Effector memory CD4-positive, alpha-beta T cell (primary cell): Measurements from ENCODE around the gene NKAIN4.
A peak's percentile ranks its signal among the peaks of the same experiment; 100 is the strongest.
"Not testable (repeated sequence)": the region's sequence is repeated elsewhere in the genome, so short reads cannot be mapped to it uniquely, and the experiment has no call there.

Experiments
- DNase-seq, 3 donors: peaks; one replicate each; pipeline ENCODE4 v3.0.0-alpha.2; 2020
- H3K27ac ChIP-seq: 2 replicates; pipeline ENCODE4 v1.7.0; 2013; ENCODE audit warnings: mild to moderate bottlenecking, low read length, moderate library complexity; ENCODE audit not compliant: insufficient read depth, poor library complexity, severe bottlenecking
- H3K27me3 ChIP-seq: replicated peaks from 2 replicates; pipeline ENCODE4 v1.7.0; 2013; ENCODE audit warnings: mild to moderate bottlenecking, low read length; ENCODE audit not compliant: insufficient read depth, control insufficient read depth, poor library complexity, severe bottlenecking
- H3K36me3 ChIP-seq: 2 replicates; pipeline ENCODE4 v1.7.0; 2013; ENCODE audit warnings: mild to moderate bottlenecking, low read length, moderate library complexity; ENCODE audit not compliant: control insufficient read depth, insufficient read depth
- H3K4me1 ChIP-seq: 2 replicates; pipeline ENCODE4 v1.7.0; 2013; ENCODE audit warnings: low read length, mild to moderate bottlenecking; ENCODE audit not compliant: control insufficient read depth, insufficient read depth, poor library complexity, severe bottlenecking
- H3K4me3 ChIP-seq: 2 replicates; pipeline ENCODE4 v1.7.0; 2013; ENCODE audit warnings: low read length, low read depth, mild to moderate bottlenecking; ENCODE audit not compliant: insufficient read depth, poor library complexity, severe bottlenecking
- H3K9me3 ChIP-seq: 2 replicates; pipeline ENCODE4 v1.7.0; 2013; ENCODE audit warnings: mild to moderate bottlenecking, low read length, moderate library complexity; ENCODE audit not compliant: control insufficient read depth

NKAIN4 gene

GRCh38 chr20:63221400-63222053 is 32.7 kb downstream of the NKAIN4 start:
- not testable (repeated sequence) for H3K4me1 ChIP-seq, DNase-seq, H3K27ac ChIP-seq, H3K4me3 ChIP-seq, H3K36me3 ChIP-seq, H3K9me3 ChIP-seq, H3K27me3 ChIP-seq

DNA sequence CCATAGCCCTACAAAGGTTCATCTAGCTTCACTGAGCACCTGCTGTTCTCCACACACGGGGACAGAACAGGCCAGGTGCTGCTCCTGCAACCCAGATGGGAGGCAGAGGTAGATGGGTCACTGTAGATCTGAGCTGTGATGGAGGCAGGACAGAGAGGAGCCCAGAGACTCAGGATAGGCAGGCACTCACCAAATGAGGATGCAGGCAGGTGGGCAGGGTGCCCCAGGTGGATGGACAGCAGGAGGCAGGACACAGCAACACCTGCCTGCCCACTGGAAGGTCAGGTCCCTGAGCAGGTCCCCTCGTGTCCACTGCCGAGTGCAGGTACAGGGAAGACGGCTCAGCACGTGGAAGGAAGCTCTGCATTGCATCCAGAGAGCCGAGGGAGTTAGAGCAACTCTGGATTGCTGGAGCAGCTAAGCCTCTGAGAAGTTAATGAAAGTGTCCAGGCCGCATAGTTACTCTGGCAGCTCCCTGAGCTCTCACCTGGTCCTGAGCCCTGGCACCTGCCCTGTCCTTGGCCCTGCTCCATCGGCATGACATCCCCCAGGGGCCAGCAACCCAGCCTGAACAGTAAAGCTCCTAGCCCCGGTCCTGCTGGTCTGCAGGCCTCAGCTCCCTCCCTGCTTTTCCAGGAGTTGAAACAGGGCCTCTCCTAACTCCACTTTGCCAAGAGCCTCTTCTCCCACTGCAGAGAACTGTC is 33.4 kb downstream of the NKAIN4 start:
- Histone ChIP-seq H3K27ac (no peak overlapping the region), H3K4me1 (peaks cover 6% of the 10 kb centered on the region), H3K4me3 (no peak overlapping the region), H3K27me3 (no peaks in the 10 kb centered on the region), H3K36me3 (no peaks in the 10 kb centered on the region), H3K9me3 (no peaks in the 10 kb centered on the region)
- DNase-seq = no peak

DNA sequence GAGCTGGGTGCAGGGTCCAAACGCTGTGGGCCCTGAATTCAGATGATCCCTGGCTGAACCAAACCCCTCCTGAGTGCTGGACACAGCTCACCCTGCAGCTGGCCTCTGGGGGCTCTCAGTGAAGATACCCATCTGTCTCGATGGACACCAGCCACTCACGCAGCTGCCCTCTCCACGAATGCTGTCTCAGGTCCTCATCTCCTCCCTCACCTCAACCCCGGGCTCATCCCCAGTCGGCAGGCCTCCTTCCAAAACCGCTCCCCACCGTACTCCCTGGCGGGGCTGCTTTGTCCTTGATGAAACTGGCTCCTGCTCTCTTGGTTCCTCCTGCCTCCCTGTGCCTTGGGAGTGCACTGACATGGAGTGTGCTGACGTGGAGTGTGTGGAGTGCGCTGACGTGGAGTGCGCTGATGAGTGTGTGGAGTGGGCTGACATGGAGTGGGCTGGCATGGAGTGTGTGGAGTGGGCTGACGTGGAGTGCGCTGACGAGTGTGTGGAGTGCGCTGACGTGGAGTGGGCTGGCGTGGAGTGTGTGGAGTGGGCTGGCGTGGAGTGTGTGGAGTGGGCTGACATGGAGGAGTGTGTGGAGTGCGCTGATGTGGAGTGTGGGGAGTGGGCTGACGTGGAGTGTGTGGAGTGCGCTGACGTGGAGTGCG is 34.3 kb downstream of the NKAIN4 start:
- no peak for DNase-seq
- Histone ChIP-seq H3K36me3 (no peaks in the 10 kb centered on the region), H3K27me3 (no peaks in the 10 kb centered on the region), H3K9me3 (no peaks in the 10 kb centered on the region), H3K4me1 (peaks cover 6% of the 10 kb centered on the region), H3K4me3 (no peak overlapping the region), H3K27ac (no peak overlapping the region)

DNA sequence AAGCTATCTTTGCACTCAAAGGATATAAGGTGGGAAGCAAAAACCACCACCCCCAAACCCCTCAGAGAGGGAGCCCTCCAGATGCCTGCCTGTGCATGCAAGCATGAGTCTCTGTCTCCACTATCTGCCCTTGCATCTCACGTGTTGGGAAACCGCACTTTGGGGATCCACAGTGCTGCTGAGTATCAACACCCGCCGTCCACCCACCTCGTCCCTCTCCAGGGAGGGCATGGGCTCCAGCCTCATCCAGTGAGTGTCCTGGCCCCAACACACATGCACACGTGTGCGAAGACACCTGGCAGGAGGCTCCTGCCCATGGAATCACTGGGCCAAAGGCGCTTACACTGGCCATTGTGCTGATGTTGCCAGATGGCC is 34.8 kb downstream of the NKAIN4 start:
- H3K4me1 ChIP-seq = peaks cover 9% of the 10 kb centered on the region
- no peak overlapping the region for H3K27ac ChIP-seq
- no peak for DNase-seq
- H3K27me3 ChIP-seq = no peaks in the 10 kb centered on the region
- H3K36me3 ChIP-seq = no peaks in the 10 kb centered on the region
- H3K9me3 ChIP-seq = no peaks in the 10 kb centered on the region
- H3K4me3 ChIP-seq = no peak overlapping the region

- DNase-seq = no peak
- Histone ChIP-seq H3K27me3 (no peaks in the 10 kb centered on the region), H3K27ac (no peak overlapping the region), H3K4me1 (peaks cover 9% of the 10 kb centered on the region), H3K9me3 (no peaks in the 10 kb centered on the region), H3K4me3 (no peak overlapping the region), H3K36me3 (peaks cover 1% of the 10 kb centered on the region)
Observed at GRCh38 chr20:63218701-63219446, 35.4 kb downstream of the NKAIN4 start.

GRCh38 chr20:63217706-63218105 is 36.6 kb downstream of the NKAIN4 start:
- H3K27me3 ChIP-seq = no peaks in the 10 kb centered on the region
- H3K36me3 ChIP-seq = peaks cover 13% of the 10 kb centered on the region
- H3K9me3 ChIP-seq = no peaks in the 10 kb centered on the region
- no peak overlapping the region for H3K4me3 ChIP-seq
- peaks cover 17% of the 10 kb centered on the region for H3K4me1 ChIP-seq
- H3K27ac ChIP-seq = no peak overlapping the region
- DNase-seq = no peak

DNA sequence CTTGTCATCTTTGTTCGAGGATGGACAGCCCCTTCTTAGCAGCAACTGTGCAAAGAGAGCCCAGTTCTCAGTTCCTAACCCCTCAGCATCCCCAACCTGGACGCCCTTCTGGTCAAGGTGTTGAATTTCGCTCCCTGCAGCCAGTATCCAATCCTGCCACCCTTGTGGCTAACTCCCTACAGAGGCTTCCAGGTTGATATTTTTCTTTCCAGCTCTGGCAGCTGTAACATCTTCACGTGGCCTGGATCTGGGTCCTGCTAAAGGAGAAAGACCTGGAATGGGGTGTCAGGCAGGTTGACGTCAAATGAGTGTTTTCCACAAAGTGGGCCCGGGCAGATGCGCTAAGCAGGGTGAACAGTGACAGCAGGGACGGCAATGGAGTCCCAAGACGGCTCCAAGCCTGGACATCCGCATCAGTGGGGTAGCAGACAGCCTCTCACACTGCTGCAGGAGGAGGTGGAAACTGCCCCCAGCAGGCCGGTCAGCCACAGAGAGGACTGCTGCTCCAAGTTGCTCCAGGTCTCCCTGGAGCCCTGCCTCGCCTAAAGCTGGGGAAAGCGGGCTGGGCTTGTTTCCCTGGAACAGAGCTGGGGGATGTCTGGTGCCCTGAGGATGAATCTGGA is 37.3 kb downstream of the NKAIN4 start:
- Histone ChIP-seq H3K9me3 (no peaks in the 10 kb centered on the region), H3K27me3 (no peaks in the 10 kb centered on the region), H3K27ac (peak overlapping the region; percentile 79), H3K4me1 (peaks cover 19% of the 10 kb centered on the region), H3K36me3 (peaks cover 19% of the 10 kb centered on the region), H3K4me3 (peak overlapping the region; percentile 61)
- no peak for DNase-seq

GRCh38 chr20:63216041-63216848 is 38.0 kb downstream of the NKAIN4 start, which contains the start of gene YTHDF1:
YTHDF1 (minus strand) TSS chr20:63216131; CDS start chr20:63215892, 239 bp downstream.
- Histone ChIP-seq H3K9me3 (no peaks in the 10 kb centered on the region), H3K27me3 (no peaks in the 10 kb centered on the region), H3K36me3 (peaks cover 26% of the 10 kb centered on the region), H3K4me1 (peaks cover 21% of the 10 kb centered on the region), H3K4me3 (peak within 1 kb of the TSS; percentile 63), H3K27ac (peak within 1 kb of the TSS; percentile 79)
- DNase-seq = peak; percentile 90 to 92 (median 91)
